Measurements from ENCODE around the gene IFIT3. TPM values are rescaled to one million over a fixed set of nuclear protein-coding genes. Genes with fewer than 3 reads are reported as not detected.

IFIT3 gene
- total RNA-seq, 5 donors from 2014 or later (not counting 1 experiment from before 2014, with no cell fraction given): 2.3 to 4.4 (median 3.9) TPM

DNA sequence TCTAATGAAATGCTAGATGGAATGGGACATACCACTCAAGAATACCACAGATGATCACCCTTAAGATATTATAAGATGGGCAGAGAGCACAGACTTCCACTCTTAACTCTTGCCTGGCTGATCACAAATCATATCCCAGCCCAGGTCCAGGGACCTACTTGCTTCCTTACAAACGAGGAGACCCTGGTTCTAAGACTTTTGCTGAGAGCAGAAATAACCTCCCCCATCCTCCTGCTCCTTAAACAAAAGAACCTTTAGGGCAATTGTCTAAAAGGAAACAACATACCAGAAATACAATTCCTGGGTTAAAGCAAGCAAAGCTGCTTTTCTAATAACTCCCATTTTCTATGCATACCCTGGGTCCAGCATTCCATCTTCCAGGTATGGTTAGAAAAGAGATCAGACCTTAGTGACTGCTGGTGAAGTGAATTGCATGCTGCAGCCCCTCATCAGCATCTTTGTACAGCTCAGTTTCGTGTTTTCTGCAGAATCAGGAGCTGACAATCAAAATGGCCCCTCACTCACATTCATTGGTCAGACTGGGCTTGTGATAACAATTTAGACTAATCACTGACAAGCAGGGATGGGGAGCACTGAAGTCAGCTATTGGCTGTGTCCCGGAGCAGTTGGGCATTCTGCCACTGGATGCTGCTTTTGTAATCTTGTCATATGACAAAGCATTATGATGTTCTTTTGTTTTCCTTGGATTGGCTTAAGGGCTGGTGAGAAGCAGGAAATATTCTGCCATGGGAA is 14.6 kb downstream of the IFIT3 start:
- ATAC-seq (replicated peaks in 1 of 4): no peak
- DNase-seq: no peak
- CTCF ChIA-PET: no interaction called here
- Histone ChIP-seq H3K9me3 (no peaks in the 10 kb centered on the region), H3K4me1 (ENCODE audit: control insufficient read depth in 1 of 2, extremely low read depth in 1 of 2, insufficient read depth in 2 of 2, low read length in 2 of 2) (peaks cover 3% of the 10 kb centered on the region in 2 experiments), H3K36me3 (ENCODE audit: control insufficient read depth in 2 of 2, extremely low read depth in 1 of 2, insufficient read depth in 1 of 2, low read length in 1 of 2) (peaks cover 0 to 6% of the 10 kb centered on the region in 2 donors), H3K4me3 (ENCODE audit: control insufficient read depth in 1 of 2, extremely low read depth in 1 of 2, low read length in 1 of 2) (no peak overlapping the region), H3K27ac (ENCODE audit: low read length) (no peak overlapping the region), H3K27me3 (replicated peaks in 1 of 2; ENCODE audit: control insufficient read depth in 2 of 2, extremely low read depth in 1 of 2, insufficient read depth in 2 of 2, low read length in 1 of 2) (peaks cover 0 to 2% of the 10 kb centered on the region in 2 experiments)
- 81% methylated on average over 3 of the region's 3 CpGs for WGBS (ENCODE audit: insufficient coverage)
- no peaks in the 10 kb centered on the region for H3K9me3 Mint-ChIP-seq
- peaks cover 38% of the 10 kb centered on the region for H3K36me3 Mint-ChIP-seq
- no peak overlapping the region for H3K4me3 Mint-ChIP-seq
- POLR2A ChIA-PET: interaction anchor here in 1 of 2 donors (0.6 kb wide), 1 partner anchor 220 kb away, joined by 3 read pairs; no protein-coding TSS in a partner anchor
- peaks cover 5 to 9% (median 6%) of the 10 kb centered on the region in 3 donors for H3K4me1 Mint-ChIP-seq
- H3K27ac Mint-ChIP-seq: no peak overlapping the region
- H3K27me3 Mint-ChIP-seq: no peaks in the 10 kb centered on the region

DNA sequence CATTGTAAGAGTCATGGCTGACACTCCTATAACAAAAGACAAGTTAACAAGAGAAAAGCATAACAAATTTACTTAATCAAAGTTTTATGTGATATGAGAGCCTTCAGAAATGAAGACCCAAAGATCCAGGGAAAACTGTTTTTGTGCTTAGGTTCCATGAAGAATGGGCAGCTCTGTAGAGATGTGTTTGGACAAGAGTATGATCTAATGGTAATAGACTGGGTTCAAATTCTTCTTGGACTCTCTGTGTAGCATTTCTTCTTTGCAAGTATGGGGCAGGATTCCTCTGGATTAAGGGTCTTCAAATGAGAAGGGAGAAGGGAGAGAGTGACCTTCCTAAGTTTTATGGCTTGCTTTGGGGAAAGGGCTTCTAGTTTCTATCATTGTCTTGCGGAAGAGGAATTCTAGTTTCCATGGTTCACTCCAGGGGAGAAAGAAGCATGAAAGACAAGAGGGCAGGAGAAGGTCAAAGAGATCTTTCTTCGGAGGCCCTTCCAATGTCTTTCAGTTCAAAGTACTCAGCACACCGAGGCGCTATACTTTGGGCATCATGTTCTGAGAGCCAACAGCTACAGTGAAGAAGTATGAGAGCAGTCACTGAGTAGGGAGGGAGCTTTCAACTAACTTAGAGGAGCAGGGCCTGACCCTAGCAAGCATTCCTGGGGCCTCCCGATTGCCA is 15.4 kb downstream of the IFIT3 start:
- DNase-seq (no peak), ATAC-seq (replicated peaks in 1 of 4) (no peak)
- ChIA-PET POLR2A (no interaction called here), CTCF (no interaction called here)
- Histone ChIP-seq H3K27ac (ENCODE audit: low read length) (no peak overlapping the region), H3K9me3 (no peaks in the 10 kb centered on the region), H3K36me3 (ENCODE audit: control insufficient read depth in 2 of 2, extremely low read depth in 1 of 2, insufficient read depth in 1 of 2, low read length in 1 of 2) (peaks cover 0 to 6% of the 10 kb centered on the region in 2 donors), H3K27me3 (replicated peaks in 1 of 2; ENCODE audit: control insufficient read depth in 2 of 2, extremely low read depth in 1 of 2, insufficient read depth in 2 of 2, low read length in 1 of 2) (no peaks in the 10 kb centered on the region), H3K4me1 (ENCODE audit: control insufficient read depth in 1 of 2, extremely low read depth in 1 of 2, insufficient read depth in 2 of 2, low read length in 2 of 2) (no peaks in the 10 kb centered on the region), H3K4me3 (ENCODE audit: control insufficient read depth in 1 of 2, extremely low read depth in 1 of 2, low read length in 1 of 2) (no peak overlapping the region)
- no peaks in the 10 kb centered on the region for H3K9me3 Mint-ChIP-seq
- no peak overlapping the region for H3K27ac Mint-ChIP-seq
- peaks cover 34% of the 10 kb centered on the region for H3K36me3 Mint-ChIP-seq
- no peaks in the 10 kb centered on the region for H3K27me3 Mint-ChIP-seq
- H3K4me1 Mint-ChIP-seq: peaks cover 0 to 7% (median 0%) of the 10 kb centered on the region in 3 donors
- WGBS (ENCODE audit: insufficient coverage): 98% methylated on average over 5 of the region's 5 CpGs
- no peak overlapping the region for H3K4me3 Mint-ChIP-seq

DNA sequence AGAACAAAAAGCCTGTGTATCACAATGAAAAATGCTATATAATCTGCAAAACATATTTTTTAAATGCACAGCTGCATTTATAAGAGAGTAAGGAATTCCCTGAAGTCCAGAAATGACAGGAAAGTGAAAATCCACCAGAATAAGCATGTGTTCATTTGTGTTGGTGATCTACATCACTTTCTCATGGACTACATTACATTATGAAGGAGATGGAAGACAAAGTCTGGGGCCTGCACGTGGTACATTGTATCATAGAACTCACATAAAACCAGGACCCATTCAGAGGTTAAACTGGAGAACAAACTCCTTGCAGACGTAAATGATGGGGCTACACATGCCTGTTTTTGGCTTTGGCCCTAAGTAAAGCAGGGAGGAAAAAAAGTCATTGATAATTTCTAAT is 16.4 kb downstream of the IFIT3 start:
- Histone ChIP-seq H3K27ac (ENCODE audit: low read length) (no peak overlapping the region), H3K4me3 (ENCODE audit: control insufficient read depth in 1 of 2, extremely low read depth in 1 of 2, low read length in 1 of 2) (no peak overlapping the region), H3K36me3 (ENCODE audit: control insufficient read depth in 2 of 2, extremely low read depth in 1 of 2, insufficient read depth in 1 of 2, low read length in 1 of 2) (no peaks in the 10 kb centered on the region), H3K27me3 (replicated peaks in 1 of 2; ENCODE audit: control insufficient read depth in 2 of 2, extremely low read depth in 1 of 2, insufficient read depth in 2 of 2, low read length in 1 of 2) (no peaks in the 10 kb centered on the region), H3K9me3 (no peaks in the 10 kb centered on the region), H3K4me1 (ENCODE audit: control insufficient read depth in 1 of 2, extremely low read depth in 1 of 2, insufficient read depth in 2 of 2, low read length in 2 of 2) (no peaks in the 10 kb centered on the region)
- WGBS (ENCODE audit: insufficient coverage): no CpG with 5 or more reads among the region's 2 CpGs
- Mint-ChIP-seq H3K27ac (no peak overlapping the region), H3K36me3 (peaks cover 25% of the 10 kb centered on the region), H3K4me1 (peaks cover 0 to 9% (median 0%) of the 10 kb centered on the region in 3 donors), H3K4me3 (no peak overlapping the region), H3K27me3 (no peaks in the 10 kb centered on the region), H3K9me3 (no peaks in the 10 kb centered on the region)
- CTCF ChIA-PET: no interaction called here
- POLR2A ChIA-PET: no interaction called here
- ATAC-seq (replicated peaks in 1 of 4) (no peak), DNase-seq (no peak)

DNA sequence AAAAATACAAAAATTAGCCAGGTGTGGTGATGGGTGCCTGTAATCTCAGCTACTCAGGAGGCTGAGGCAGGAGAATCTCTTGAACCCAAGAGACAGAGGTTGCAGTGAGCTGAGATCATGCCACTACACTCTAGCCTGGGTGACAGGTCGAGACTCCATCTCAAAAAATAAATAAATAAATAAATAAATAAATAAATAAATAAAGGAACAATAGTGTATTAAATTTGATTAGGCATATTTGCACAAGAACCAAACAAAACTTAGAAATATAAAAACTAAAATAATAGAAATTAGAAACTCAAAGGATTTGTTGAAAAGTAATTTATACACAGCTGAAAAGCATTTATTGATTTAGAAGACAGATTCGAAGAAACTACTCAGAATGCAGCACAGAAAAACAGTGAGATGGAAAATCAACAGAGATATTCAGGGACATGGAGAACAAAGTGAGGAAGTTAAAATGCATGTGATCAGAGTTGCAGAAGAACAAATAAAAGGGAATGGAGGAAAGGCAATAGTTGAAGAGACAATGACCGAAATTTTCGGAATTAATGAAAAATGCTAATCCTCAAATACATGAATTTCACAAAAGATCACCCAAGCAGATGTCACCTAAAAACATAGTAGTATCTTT is 17.7 kb downstream of the IFIT3 start:
- H3K9me3 ChIP-seq: no peaks in the 10 kb centered on the region
- no peak overlapping the region for H3K27ac Mint-ChIP-seq
- H3K4me3 ChIP-seq (ENCODE audit: control insufficient read depth in 1 of 2, extremely low read depth in 1 of 2, low read length in 1 of 2): no peak overlapping the region
- ATAC-seq (replicated peaks in 1 of 4): no peak
- no peak for DNase-seq
- whole genome bisulfite sequencing (ENCODE audit: insufficient coverage): 67% methylated on average over 1 of the region's 4 CpGs
- H3K36me3 Mint-ChIP-seq: peaks cover 12% of the 10 kb centered on the region
- no peak overlapping the region for H3K27ac ChIP-seq (ENCODE audit: low read length)
- H3K9me3 Mint-ChIP-seq: no peaks in the 10 kb centered on the region
- H3K4me3 Mint-ChIP-seq: no peak overlapping the region
- no peaks in the 10 kb centered on the region for H3K4me1 ChIP-seq (ENCODE audit: control insufficient read depth in 1 of 2, extremely low read depth in 1 of 2, insufficient read depth in 2 of 2, low read length in 2 of 2)
- H3K4me1 Mint-ChIP-seq: peaks cover under 1 to 12% (median under 1%) of the 10 kb centered on the region in 3 donors
- no peaks in the 10 kb centered on the region for H3K27me3 ChIP-seq (replicated peaks in 1 of 2; ENCODE audit: control insufficient read depth in 2 of 2, extremely low read depth in 1 of 2, insufficient read depth in 2 of 2, low read length in 1 of 2)
- no peaks in the 10 kb centered on the region for H3K36me3 ChIP-seq (ENCODE audit: control insufficient read depth in 2 of 2, extremely low read depth in 1 of 2, insufficient read depth in 1 of 2, low read length in 1 of 2)
- ChIA-PET CTCF (interaction anchor here in 1 of 2 donors (0.9 kb wide), 1 partner anchor 184 kb away, joined by 3 read pairs; no protein-coding TSS in a partner anchor), POLR2A (interaction anchor here in 1 of 2 donors (0.6 kb wide), 1 partner anchor 236 kb away, joined by 3 read pairs; no protein-coding TSS in a partner anchor)
- H3K27me3 Mint-ChIP-seq: no peaks in the 10 kb centered on the region

DNA sequence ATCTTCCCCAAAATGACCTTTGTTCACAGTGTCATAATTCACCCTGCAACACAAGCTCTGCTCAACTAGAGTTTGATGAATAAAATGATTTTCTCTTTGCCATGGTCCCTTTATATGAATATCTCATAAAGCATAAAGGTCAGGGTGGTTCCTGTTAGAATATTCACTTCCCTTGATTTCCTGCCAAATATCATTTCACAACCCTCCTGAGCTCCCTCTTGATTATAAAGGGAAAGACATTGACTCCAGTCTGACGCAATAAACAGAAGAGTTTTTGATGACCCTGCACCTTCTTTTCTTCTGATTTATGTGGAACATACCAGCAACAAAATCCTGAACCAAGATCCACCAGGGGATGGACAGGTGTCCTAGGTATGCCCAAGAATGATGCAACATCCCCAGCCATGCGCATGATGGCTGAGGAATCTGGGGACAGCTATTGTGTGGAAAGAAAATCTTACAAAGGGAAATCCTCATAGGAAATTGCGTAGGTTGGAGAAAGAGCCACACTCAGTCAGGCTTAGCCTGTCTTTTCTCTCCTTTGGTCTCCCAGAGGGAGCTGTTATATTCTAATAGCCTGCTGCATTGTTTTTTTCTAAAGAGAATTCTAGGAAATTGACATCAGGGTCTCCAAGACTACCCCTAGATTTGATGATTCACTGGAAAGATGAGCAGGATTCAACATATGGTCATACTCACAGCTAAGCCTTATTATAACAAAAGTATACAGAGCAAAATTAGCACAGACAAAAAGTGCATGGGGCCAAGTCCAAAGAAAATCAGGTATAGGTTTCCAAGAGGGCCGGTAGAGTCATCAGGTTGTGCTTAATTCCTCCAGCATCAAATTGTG is 18.8 kb downstream of the IFIT3 start:
- no peaks in the 10 kb centered on the region for H3K27me3 Mint-ChIP-seq
- ChIA-PET POLR2A (no interaction called here), CTCF (interaction anchor here in 1 of 2 donors (0.9 kb wide), 1 partner anchor 182 kb away, joined by 3 read pairs; no protein-coding TSS in a partner anchor)

More for the DNA sequence above, 18.8 kb downstream of the IFIT3 start:
- H3K4me1 ChIP-seq (ENCODE audit: control insufficient read depth in 1 of 2, extremely low read depth in 1 of 2, insufficient read depth in 2 of 2, low read length in 2 of 2): no peaks in the 10 kb centered on the region
- DNase-seq: no peak
- no peaks in the 10 kb centered on the region for H3K9me3 Mint-ChIP-seq
- no peaks in the 10 kb centered on the region for H3K36me3 ChIP-seq (ENCODE audit: control insufficient read depth in 2 of 2, extremely low read depth in 1 of 2, insufficient read depth in 1 of 2, low read length in 1 of 2)
- peaks cover 5 to 24% (median 11%) of the 10 kb centered on the region in 3 donors for H3K4me1 Mint-ChIP-seq
- 88% methylated on average over 3 of the region's 4 CpGs for WGBS (ENCODE audit: insufficient coverage)
- H3K4me3 ChIP-seq (ENCODE audit: control insufficient read depth in 1 of 2, extremely low read depth in 1 of 2, low read length in 1 of 2): no peak overlapping the region
- H3K27me3 ChIP-seq (replicated peaks in 1 of 2; ENCODE audit: control insufficient read depth in 2 of 2, extremely low read depth in 1 of 2, insufficient read depth in 2 of 2, low read length in 1 of 2): no peaks in the 10 kb centered on the region
- H3K27ac Mint-ChIP-seq: no peak overlapping the region
- H3K9me3 ChIP-seq: no peaks in the 10 kb centered on the region
- ATAC-seq (replicated peaks in 1 of 4): no peak
- H3K4me3 Mint-ChIP-seq: no peak overlapping the region
- H3K36me3 Mint-ChIP-seq: peaks cover 6% of the 10 kb centered on the region
- H3K27ac ChIP-seq (ENCODE audit: low read length): no peak overlapping the region

All from T-cell (primary cell).